ENCODE results near the gene CXorf38.

CXorf38 gene

DNA sequence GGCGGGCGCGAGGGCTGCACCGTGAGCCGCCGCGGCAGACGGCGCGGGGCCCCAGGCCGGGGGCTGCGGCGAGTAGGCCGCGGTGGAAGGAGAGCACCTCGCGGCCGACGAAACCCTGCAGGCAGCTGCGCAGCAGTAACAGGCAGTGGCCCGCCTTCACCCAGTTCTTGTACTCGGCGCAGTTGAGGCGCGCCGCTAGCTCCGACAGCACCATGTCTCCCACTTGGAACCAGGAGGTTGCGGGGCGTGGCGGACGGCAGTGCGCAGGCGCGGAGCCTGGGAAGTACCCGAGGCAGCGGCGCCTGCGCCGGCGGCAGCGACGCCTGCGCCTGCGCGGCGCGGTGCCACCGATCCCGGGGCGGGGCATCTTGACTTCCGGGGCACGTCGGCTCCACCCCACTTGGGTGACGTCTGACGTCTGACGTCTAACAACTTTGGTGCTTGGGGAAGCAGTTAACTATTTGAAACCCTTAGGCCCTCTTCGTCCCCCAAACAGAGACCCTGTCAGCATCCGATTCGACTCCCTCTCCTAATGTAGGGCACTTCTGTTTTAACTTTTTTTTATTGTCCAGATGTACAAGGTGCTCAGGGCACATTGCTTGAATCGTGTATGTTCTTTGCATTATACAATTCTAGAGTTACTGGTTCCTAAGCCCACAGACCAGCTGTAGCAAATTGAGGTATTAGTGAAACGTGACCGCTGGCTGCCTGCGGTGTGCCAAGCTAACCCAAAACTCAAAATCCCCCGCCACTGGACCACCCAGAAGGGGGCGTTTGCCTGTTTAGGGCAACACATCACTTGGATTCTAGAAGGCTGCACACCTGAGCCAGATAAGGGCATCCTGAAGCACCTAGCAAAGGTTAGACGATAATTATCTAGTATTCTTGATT lies at the start of gene CXorf38:
TSS of gene CXorf38 (minus strand) at position 255 of the 891 bp plus-strand sequence. CDS start at position 214, 41 bp downstream.
- H3K36me3 ChIP-seq = no peaks in the 10 kb centered on the region
- H3K27me3 ChIP-seq = no peaks in the 10 kb centered on the region
- peak within 1 kb of the TSS; percentile 61; the same call in 1 of the 2 replicates for H3K27ac ChIP-seq
- H3K9me3 ChIP-seq = no peaks in the 10 kb centered on the region
- H3K4me3 ChIP-seq = peak within 1 kb of the TSS; percentile 78
- TF ChIP-seq Cebpa-rat (IDR thresholded peaks at IDR 0.05) = no peak
- H3K4me1 ChIP-seq = peaks cover 27% of the 10 kb centered on the region
- no peaks in the 10 kb centered on the region for H4K20me1 ChIP-seq
- H3K4me2 ChIP-seq = peak within 1 kb of the TSS; percentile 76
- peak within 1 kb of the TSS; percentile 77 for H3K9ac ChIP-seq

GRCh38 chrX:40694802-40695201 lies 47.4 kb upstream of the CXorf38 start:
- Histone ChIP-seq H3K36me3 (peaks cover 19% of the 10 kb centered on the region), H3K27me3 (peaks cover 7% of the 10 kb centered on the region; the same call in 1 of the 2 replicates), H3K4me3 (no peak overlapping the region), H3K9me3 (peaks cover 8% of the 10 kb centered on the region; the same call in 1 of the 2 replicates), H4K20me1 (no peaks in the 10 kb centered on the region), H3K4me1 (no peaks in the 10 kb centered on the region), H3K27ac (no peak overlapping the region), H3K4me2 (no peak overlapping the region), H3K9ac (no peak overlapping the region)
- TF ChIP-seq Cebpa-rat (IDR thresholded peaks at IDR 0.05) = no peak

DNA sequence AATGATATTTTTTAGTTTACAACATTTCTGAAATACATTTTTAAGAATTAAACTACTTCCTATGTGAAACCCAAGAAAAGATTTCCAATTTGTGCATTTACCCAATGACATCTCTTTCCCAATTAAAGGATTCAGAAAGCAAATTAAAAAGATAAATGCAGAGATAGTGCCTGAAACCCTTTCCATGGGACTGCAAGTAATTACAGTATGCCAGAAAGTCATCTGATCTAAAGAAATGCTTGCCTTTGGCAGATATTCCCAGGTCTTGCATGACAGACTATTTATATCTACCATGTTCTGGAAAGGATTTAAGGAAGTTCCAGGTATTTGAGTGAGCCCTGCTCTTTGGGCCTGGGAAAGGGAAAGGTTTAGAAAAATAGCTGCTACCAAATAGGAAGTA lies 41.6 kb upstream of the CXorf38 start:
- no peak for TF ChIP-seq Cebpa-rat (IDR thresholded peaks at IDR 0.05)
- H3K36me3 ChIP-seq = peaks cover 34% of the 10 kb centered on the region
- no peaks in the 10 kb centered on the region for H4K20me1 ChIP-seq
- H3K4me1 ChIP-seq = peaks cover 16% of the 10 kb centered on the region
- H3K27ac ChIP-seq = no peak overlapping the region
- no peaks in the 10 kb centered on the region for H3K9me3 ChIP-seq
- H3K27me3 ChIP-seq = peaks cover 11% of the 10 kb centered on the region
- H3K4me3 ChIP-seq = no peak overlapping the region
- H3K4me2 ChIP-seq = no peak overlapping the region
- H3K9ac ChIP-seq = no peak overlapping the region

DNA sequence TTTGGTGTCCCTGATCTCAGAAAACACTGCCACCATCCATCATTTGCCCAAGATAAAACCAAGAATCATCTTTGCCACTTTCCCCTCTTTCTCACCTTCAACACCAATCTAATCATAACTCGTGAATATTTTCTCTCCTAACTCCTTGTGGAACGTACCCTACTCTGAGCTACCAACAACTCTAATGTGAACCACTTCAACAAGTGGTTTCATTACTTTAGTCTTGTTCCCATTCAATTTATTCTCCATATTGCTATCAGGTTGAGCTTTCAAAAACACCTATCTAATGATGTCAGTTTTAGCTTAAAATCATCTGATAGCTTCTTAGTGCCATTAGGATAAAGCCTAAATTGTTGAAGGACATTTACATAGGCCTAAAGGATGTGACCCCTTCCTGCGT lies 39.8 kb upstream of the CXorf38 start:
- Histone ChIP-seq H3K4me1 (peaks cover 17% of the 10 kb centered on the region), H3K36me3 (peaks cover 30% of the 10 kb centered on the region), H3K9me3 (no peaks in the 10 kb centered on the region), H3K27ac (no peak overlapping the region), H3K4me3 (no peak overlapping the region), H3K4me2 (no peak overlapping the region), H3K27me3 (peaks cover 7% of the 10 kb centered on the region; the same call in 1 of the 2 replicates), H3K9ac (no peak overlapping the region), H4K20me1 (no peaks in the 10 kb centered on the region)
- no peak for TF ChIP-seq Cebpa-rat (IDR thresholded peaks at IDR 0.05)

GRCh38 chrX:40685362-40685918 lies 38.1 kb upstream of the CXorf38 start:
- Histone ChIP-seq H3K4me2 (peak overlapping the region; percentile 42), H3K27ac (no peak overlapping the region), H3K4me1 (peaks cover 17% of the 10 kb centered on the region), H3K27me3 (peaks cover 4% of the 10 kb centered on the region; the same call in 1 of the 2 replicates), H3K4me3 (no peak overlapping the region), H3K9ac (no peak overlapping the region), H4K20me1 (no peaks in the 10 kb centered on the region), H3K36me3 (peaks cover 24% of the 10 kb centered on the region), H3K9me3 (no peaks in the 10 kb centered on the region)
- no peak for TF ChIP-seq Cebpa-rat (IDR thresholded peaks at IDR 0.05)

DNA sequence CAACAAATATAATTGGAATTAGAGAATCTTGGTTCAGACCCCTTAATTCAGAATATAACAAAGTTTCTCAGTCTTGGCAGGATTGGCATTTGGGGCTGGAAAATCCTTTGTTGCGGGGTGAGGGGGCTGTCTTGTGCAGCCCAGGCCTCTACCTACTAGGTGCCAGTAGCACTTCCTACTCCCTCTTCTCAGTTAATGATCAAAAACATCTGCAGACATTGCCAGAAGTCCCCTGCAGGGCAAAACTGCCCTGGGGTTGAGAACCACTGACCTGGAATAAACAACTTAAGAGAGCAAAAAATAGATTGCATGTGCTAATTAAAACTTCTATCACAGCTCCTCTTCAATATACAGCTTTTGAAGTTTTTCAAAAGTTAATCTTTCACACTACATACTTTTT lies 36.7 kb upstream of the CXorf38 start:
- no peak overlapping the region for H3K27ac ChIP-seq
- no peaks in the 10 kb centered on the region for H4K20me1 ChIP-seq
- peaks cover 29% of the 10 kb centered on the region for H3K36me3 ChIP-seq
- peaks cover 4% of the 10 kb centered on the region; the same call in 1 of the 2 replicates for H3K27me3 ChIP-seq
- no peak for TF ChIP-seq Cebpa-rat (IDR thresholded peaks at IDR 0.05)
- no peak overlapping the region for H3K9ac ChIP-seq
- no peak overlapping the region for H3K4me3 ChIP-seq
- H3K4me2 ChIP-seq = peak overlapping the region; percentile 42
- H3K9me3 ChIP-seq = no peaks in the 10 kb centered on the region
- peaks cover 17% of the 10 kb centered on the region for H3K4me1 ChIP-seq

GRCh38 chrX:40683245-40683644 lies 35.9 kb upstream of the CXorf38 start:
- Histone ChIP-seq H3K4me2 (no peak overlapping the region), H3K9ac (no peak overlapping the region), H3K27me3 (peaks cover 4% of the 10 kb centered on the region; the same call in 1 of the 2 replicates), H3K4me3 (no peak overlapping the region), H3K27ac (no peak overlapping the region), H3K36me3 (peaks cover 26% of the 10 kb centered on the region), H3K4me1 (peaks cover 17% of the 10 kb centered on the region), H3K9me3 (no peaks in the 10 kb centered on the region), H4K20me1 (no peaks in the 10 kb centered on the region)
- TF ChIP-seq Cebpa-rat (IDR thresholded peaks at IDR 0.05) = no peak

DNA sequence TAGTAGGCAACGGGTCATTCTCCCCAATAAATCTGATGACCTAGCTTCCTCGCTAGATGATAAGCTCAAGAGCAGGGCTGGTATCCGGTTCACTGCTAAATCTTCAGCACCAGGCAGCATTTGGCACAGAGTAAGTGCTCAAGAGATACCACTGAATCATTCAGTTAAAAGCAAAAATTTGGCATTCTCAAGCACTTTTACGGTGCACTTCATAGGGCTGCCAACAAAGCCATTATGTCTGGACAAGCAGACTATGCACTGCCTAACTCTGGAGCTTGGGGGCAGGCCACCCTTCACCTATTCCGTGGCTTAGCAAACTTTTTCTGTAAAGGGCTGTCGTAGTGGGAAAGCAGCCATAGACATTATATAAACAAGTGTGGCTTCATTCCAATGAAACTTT lies 23.8 kb upstream of the CXorf38 start:
- Histone ChIP-seq H3K36me3 (peaks cover 56% of the 10 kb centered on the region), H3K27me3 (no peaks in the 10 kb centered on the region)
- TF ChIP-seq Cebpa-rat (IDR thresholded peaks at IDR 0.05) = no peak

GRCh38 chrX:40663880-40664630 lies 16.7 kb upstream of the CXorf38 start:
- H3K9ac ChIP-seq = no peak overlapping the region
- H3K27ac ChIP-seq = no peak overlapping the region
- TF ChIP-seq Cebpa-rat (IDR thresholded peaks at IDR 0.05) = no peak
- H3K4me3 ChIP-seq = no peak overlapping the region
- no peak overlapping the region for H3K4me2 ChIP-seq
- H3K27me3 ChIP-seq = no peaks in the 10 kb centered on the region
- H4K20me1 ChIP-seq = no peaks in the 10 kb centered on the region
- H3K36me3 ChIP-seq = peaks cover 41% of the 10 kb centered on the region
- no peaks in the 10 kb centered on the region; the same call in 1 of the 2 replicates for H3K4me1 ChIP-seq
- H3K9me3 ChIP-seq = no peaks in the 10 kb centered on the region

More for the DNA sequence above, 23.8 kb upstream of the CXorf38 start:
- H3K9ac ChIP-seq = no peak overlapping the region
- H3K4me1 ChIP-seq = no peaks in the 10 kb centered on the region
- no peaks in the 10 kb centered on the region for H3K9me3 ChIP-seq
- H3K4me2 ChIP-seq = no peak overlapping the region
- H3K4me3 ChIP-seq = no peak overlapping the region
- no peaks in the 10 kb centered on the region for H4K20me1 ChIP-seq
- no peak overlapping the region for H3K27ac ChIP-seq
